GM23338 (cell line): Measurements from ENCODE around the gene SYNDIG1. TPM values are rescaled to one million over a fixed set of nuclear protein-coding genes. Genes with fewer than 3 reads are reported as not detected.

Experiments used
- ATAC-seq: fragments of 200-7000 bp; cut with Tn5 transposase; 3 replicates; pipeline ENCODE4 v1.9.1; 2020
- DNase-seq: peaks from one replicate; pipeline ENCODE4 v3.0.0-alpha.2; 2015; ENCODE audit warnings: low spot score
- H2AFZ ChIP-seq: fragments of 200-600 bp; sonication (generic); 2 replicates; pipeline ENCODE4 v1.8.0; 2016; ENCODE audit warnings: antibody characterized with exemption, mild to moderate bottlenecking, moderate library complexity
- H3F3A ChIP-seq: fragments of 200-600 bp; sonication (generic); replicated peaks from 2 replicates; pipeline ENCODE4 v1.8.0; 2017; ENCODE audit warnings: antibody characterized with exemption, mixed run types, low read depth
- H3K27ac ChIP-seq: fragments of 200-600 bp; sonication (generic); 2 replicates; pipeline ENCODE4 v1.6.1; 2016; ENCODE audit warnings: low read depth
- H3K27me3 ChIP-seq: fragments of 200-600 bp; sonication (generic); 2 replicates; pipeline ENCODE4 v1.8.0; 2016; ENCODE audit warnings: mild to moderate bottlenecking, mixed run types, moderate library complexity; ENCODE audit not compliant: insufficient read depth
- H3K36me3 ChIP-seq: fragments of 200-600 bp; sonication (generic); 2 replicates; pipeline ENCODE4 v1.8.0; 2016; ENCODE audit warnings: mild to moderate bottlenecking; ENCODE audit not compliant: insufficient read depth
- H3K4me1 ChIP-seq: fragments of 200-600 bp; sonication (generic); 2 replicates; pipeline ENCODE4 v1.8.0; 2016; ENCODE audit warnings: mild to moderate bottlenecking, moderate library complexity; ENCODE audit not compliant: insufficient read depth
- H3K4me2 ChIP-seq: fragments of 200-600 bp; sonication (generic); 2 replicates; pipeline ENCODE4 v1.7.1; 2017; ENCODE audit warnings: mixed run types
- H3K4me3 ChIP-seq: fragments of 200-600 bp; sonication (generic); 2 replicates; pipeline ENCODE4 v1.6.1; 2016; ENCODE audit warnings: mixed run types
- H3K79me2 ChIP-seq: fragments of 200-600 bp; sonication (generic); replicated peaks from 2 replicates; pipeline ENCODE4 v1.8.0; 2017; ENCODE audit warnings: mild to moderate bottlenecking; ENCODE audit not compliant: insufficient read depth
- H3K9me2 ChIP-seq: fragments of 200-600 bp; sonication (generic); 2 replicates; pipeline ENCODE4 v1.8.0; 2017; ENCODE audit not compliant: insufficient read depth
- H4K20me1 ChIP-seq: fragments of 200-600 bp; sonication (generic); replicated peaks from 2 replicates; pipeline ENCODE4 v1.8.0; 2017; ENCODE audit warnings: mild to moderate bottlenecking; ENCODE audit not compliant: insufficient read depth
- H3K27ac Mint-ChIP-seq: 2 replicates; pipeline ENCODE4 v1.8.0; 2020; ENCODE audit warnings: inconsistent platforms, mild to moderate bottlenecking, moderate library complexity, mixed read lengths
- H3K27me3 Mint-ChIP-seq: 3 replicates; pipeline ENCODE4 v1.8.0; 2022; ENCODE audit warnings: low read depth, mild to moderate bottlenecking, moderate library complexity, mixed read lengths, inconsistent platforms; ENCODE audit not compliant: insufficient read depth, poor library complexity
- H3K36me3 Mint-ChIP-seq: 3 replicates; pipeline ENCODE4 v1.8.0; 2021; ENCODE audit warnings: low read depth, mild to moderate bottlenecking, inconsistent platforms, moderate library complexity, mixed read lengths
- H3K4me1 Mint-ChIP-seq: 3 replicates; pipeline ENCODE4 v1.8.0; 2020; ENCODE audit warnings: mild to moderate bottlenecking, inconsistent platforms, mixed read lengths
- H3K4me3 Mint-ChIP-seq: 3 replicates; pipeline ENCODE4 v1.8.0; 2021; ENCODE audit warnings: moderate library complexity, mild to moderate bottlenecking, inconsistent platforms, mixed read lengths
- H3K9me3 Mint-ChIP-seq: 3 replicates; pipeline ENCODE4 v1.8.0; 2020; ENCODE audit warnings: moderate library complexity, mild to moderate bottlenecking, inconsistent platforms, mixed read lengths
- EZH2 ChIP-seq: fragments of 200-600 bp; sonication (generic); IDR thresholded peaks from one replicate; pipeline ENCODE4 v1.8.0; 2017; ENCODE audit warnings: antibody characterized with exemption, mild to moderate bottlenecking, low read depth; ENCODE audit not compliant: unreplicated experiment
- EZH2phosphoT487 ChIP-seq: fragments of 200-600 bp; sonication (generic); IDR thresholded peaks from one replicate; pipeline ENCODE4 v1.8.1; 2018; ENCODE audit warnings: antibody characterized with exemption; ENCODE audit not compliant: unreplicated experiment
- NANOG ChIP-seq: IDR thresholded peaks from 2 replicates; pipeline ENCODE4 v1.6.1; 2016; ENCODE audit warnings: antibody characterized with exemption, borderline replicate concordance
- REST ChIP-seq: IDR thresholded peaks from one replicate; pipeline ENCODE4 v1.6.1; 2018; ENCODE audit warnings: antibody characterized with exemption; ENCODE audit not compliant: unreplicated experiment
- STAT1 ChIP-seq: IDR thresholded peaks from one replicate; pipeline ENCODE4 v1.6.1; 2016; ENCODE audit warnings: antibody characterized with exemption; ENCODE audit not compliant: unreplicated experiment
- ZNF114 ChIP-seq: fragments of 250-450 bp; sonication (Bioruptor Pico); IDR thresholded peaks from 2 replicates; pipeline ENCODE4 v1.5.0; 2020; ENCODE audit warnings: mild to moderate bottlenecking, moderate library complexity
- ZNF331 ChIP-seq: fragments of 250-450 bp; sonication (Bioruptor Pico); IDR thresholded peaks from 2 replicates; pipeline ENCODE4 v1.5.0; 2020; ENCODE audit warnings: low read depth, mild to moderate bottlenecking, moderate library complexity
- ZNF462 ChIP-seq: fragments of 250-450 bp; sonication (Bioruptor Pico); IDR thresholded peaks from 2 replicates; pipeline ENCODE4 v1.5.0; 2020; ENCODE audit warnings: mild to moderate bottlenecking, moderate library complexity
- polyA plus RNA-seq: library from polyadenylated mRNA; unstranded; fragments of >200 nt; fragmentation: Nextera tagmentation; extraction: Ambion mirVana; gene quantifications from 2 replicates; pipeline ENCODE4 v1.2.1, GENCODE V29; 2016
- total RNA-seq: library from RNA; depleted of rRNA; stranded (reverse); fragments of >200 nt; shearing (Covaris generic); gene quantifications from 2 replicates; pipeline ENCODE4 v1.2.3, GENCODE V29; 2014

The SYNDIG1 gene
- total and polyA plus RNA-seq, 2 experiments from 2014 or later = 2.8 to 4.8 TPM

- peaks cover 6% of the 10 kb centered on the region for H3K4me1 Mint-ChIP-seq
- ATAC-seq (no peak), DNase-seq (no peak)
- TF ChIP-seq EZH2 (no peak), ZNF462 (CRISPR knock-in tag) (no peak), NANOG (no peak), REST (no peak), STAT1 (no peak), ZNF114 (CRISPR knock-in tag) (no peak), ZNF331 (no peak), EZH2phosphoT487 (no peak)
- H3K9me2 ChIP-seq = no peaks in the 10 kb centered on the region
- peaks cover 8% of the 10 kb centered on the region for H3K27me3 Mint-ChIP-seq
- no peak overlapping the region for H3K4me3 Mint-ChIP-seq
- no peak overlapping the region for H2AFZ ChIP-seq
- H3K36me3 ChIP-seq = no peaks in the 10 kb centered on the region
- no peak overlapping the region for H3K4me3 ChIP-seq
- H3F3A ChIP-seq = no peaks in the 10 kb centered on the region
- no peaks in the 10 kb centered on the region for H3K27me3 ChIP-seq
- H3K36me3 Mint-ChIP-seq = peaks cover 13% of the 10 kb centered on the region
- H3K79me2 ChIP-seq = no peaks in the 10 kb centered on the region
- H3K4me2 ChIP-seq = no peak overlapping the region
- peaks cover 11% of the 10 kb centered on the region; the same call in 2 of the 3 replicates for H3K9me3 Mint-ChIP-seq
- H3K4me1 ChIP-seq = no peaks in the 10 kb centered on the region
- H3K27ac ChIP-seq = no peak overlapping the region
- H4K20me1 ChIP-seq = no peaks in the 10 kb centered on the region
- no peak overlapping the region for H3K27ac Mint-ChIP-seq
These were observed 37.3 kb downstream of the SYNDIG1 start for GRCh38 chr20:24506696-24507095.
